ENCODE measurements around the gene CDCA7L.

DNA sequence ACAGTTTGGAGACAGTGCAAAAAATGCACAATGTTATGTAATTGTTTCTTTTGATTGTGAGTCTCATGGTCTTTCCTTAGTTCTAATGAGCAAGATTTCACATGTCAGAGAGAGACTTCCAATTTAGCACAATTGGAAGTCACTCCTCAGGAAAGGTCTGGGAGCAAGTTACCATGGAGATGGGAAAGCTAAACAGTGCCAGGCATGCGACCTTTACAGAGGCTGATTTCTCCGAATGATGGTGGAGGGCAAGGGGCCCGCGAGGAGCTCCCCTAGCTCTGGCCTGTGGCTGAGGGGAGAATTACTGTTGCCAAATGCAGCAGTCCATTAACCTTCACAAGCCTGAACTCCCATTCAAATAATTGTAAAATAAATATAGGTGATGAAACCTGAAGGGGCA lies 59.3 kb downstream of the CDCA7L start:
- TF ChIP-seq CTCF (IDR thresholded peaks at IDR 0.05) = no peak
- TF ChIP-seq POLR2A (IDR thresholded peaks at IDR 0.05) = no peak

Data from lower leg skin (tissue), 3 donors.